ENCODE measurements around the gene BRCA2.

- no peak for TF ChIP-seq CTCF (IDR thresholded peaks at IDR 0.05)
- no peak for TF ChIP-seq EZH2phosphoT487 (IDR thresholded peaks at IDR 0.05)
Measured at GRCh38 chr13:32309312-32310133, 5.8 kb upstream of the BRCA2 start.
